GM18868 (cell line): ENCODE data around the gene BCAR1.
"Not testable (repeated sequence)": the region's sequence is repeated elsewhere in the genome, so short reads cannot be mapped to it uniquely, and the experiment has no call there.

Source experiments
- ATAC-seq: cut with Tn5 transposase; IDR thresholded peaks from one replicate; pipeline ENCODE4 v1.9.1; 2021; ENCODE audit warnings: mild to moderate bottlenecking, moderate library complexity; ENCODE audit not compliant: unreplicated experiment

The BCAR1 gene

DNA sequence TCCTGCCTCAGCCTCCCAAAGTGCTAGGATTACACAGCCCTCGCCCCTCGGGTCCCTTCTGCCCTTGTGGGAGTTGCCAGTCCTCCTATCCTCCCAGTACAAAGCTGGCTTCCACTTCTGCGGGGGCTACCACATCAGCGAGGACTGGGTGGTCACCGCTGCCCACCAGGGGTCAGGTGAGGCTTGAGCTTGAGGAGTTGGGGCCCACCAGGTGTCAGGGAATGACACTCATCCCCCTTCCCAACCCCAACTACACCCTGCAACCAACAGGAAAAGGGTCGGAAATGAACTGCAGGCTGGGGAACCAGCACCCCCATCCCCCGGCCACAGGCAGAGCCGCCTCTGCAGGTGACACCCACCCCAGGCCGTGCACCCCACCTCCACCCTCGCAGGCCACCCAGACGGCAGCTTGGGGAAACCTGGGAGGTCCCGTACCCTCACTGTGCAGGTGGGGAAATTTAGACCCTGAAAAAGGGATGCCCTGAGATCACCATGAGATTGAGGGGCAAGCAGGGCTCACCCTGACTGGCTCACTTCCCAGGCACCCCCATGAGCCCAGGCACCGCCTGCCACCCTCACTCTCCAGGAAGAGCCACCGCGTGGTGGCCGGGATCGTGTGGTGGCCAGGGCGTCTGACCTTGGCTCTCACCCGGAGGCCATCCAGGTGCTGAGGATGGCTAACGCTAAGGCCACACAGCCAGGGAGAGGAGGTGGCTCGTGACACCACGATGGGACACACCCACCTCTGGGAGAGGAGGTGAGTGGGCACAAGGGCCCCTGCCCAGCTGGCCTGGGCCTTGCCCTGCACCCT is 24.7 kb downstream of the BCAR1 start:
- ATAC-seq: no peak

DNA sequence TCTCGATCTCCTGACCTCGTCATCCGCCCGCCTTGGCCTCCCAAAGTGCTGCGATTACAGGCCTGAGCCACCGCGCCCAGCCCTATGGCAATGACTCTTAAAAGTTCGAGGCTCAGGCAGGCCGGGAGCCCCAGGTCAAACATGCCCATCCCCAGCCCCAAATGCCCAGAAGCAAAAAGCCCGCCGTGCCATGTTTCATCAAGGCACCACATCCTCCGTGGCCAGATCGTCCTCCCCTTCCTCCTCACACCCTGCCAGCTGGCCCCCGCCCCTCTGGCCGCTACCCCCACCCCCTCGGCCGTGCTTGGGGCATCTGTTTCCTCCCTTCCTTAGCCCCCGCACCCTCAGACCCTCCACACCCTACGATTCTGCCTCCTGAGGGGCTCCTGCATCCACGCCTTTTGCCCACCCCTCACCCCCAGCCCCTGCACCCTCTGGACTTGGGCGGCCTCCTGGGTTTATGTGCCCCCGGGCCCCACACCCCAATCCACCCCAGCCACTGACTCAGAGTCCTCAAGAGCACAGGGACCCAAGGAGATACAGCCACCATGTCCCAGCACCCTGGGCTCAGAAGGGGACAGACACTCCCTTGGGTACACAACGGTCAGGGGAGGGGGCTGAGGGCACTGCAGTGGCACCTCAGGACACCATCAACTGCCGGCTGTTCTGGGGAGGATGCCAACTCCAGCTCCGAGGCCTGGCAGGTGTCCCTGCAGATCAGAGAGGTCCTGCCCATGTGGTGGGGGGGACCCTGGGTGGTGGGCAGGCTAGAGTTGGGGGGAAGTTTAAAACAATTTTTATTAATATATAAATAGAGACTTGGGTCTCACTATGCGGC is 25.5 kb downstream of the BCAR1 start:
- no peak for ATAC-seq

DNA sequence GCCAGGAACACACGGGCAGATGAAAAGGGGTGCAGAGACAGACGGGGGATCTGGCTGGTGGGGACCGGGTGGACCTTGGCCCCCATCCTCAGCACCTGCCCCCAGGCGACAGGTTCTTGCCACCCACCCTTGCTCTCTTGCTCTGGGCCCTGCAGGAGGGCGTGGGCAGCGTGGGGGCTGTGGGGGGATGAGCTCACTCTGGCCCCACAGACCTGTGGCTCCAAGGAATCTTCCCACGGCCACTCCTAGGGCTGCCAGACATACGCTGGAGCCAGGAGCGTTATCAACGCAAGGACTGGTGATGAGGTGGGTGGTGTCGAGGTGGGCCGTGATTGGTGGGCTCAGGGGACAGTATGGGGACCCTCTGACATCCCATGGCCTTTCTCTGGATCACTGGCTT is 26.3 kb downstream of the BCAR1 start:
- ATAC-seq: no peak

DNA sequence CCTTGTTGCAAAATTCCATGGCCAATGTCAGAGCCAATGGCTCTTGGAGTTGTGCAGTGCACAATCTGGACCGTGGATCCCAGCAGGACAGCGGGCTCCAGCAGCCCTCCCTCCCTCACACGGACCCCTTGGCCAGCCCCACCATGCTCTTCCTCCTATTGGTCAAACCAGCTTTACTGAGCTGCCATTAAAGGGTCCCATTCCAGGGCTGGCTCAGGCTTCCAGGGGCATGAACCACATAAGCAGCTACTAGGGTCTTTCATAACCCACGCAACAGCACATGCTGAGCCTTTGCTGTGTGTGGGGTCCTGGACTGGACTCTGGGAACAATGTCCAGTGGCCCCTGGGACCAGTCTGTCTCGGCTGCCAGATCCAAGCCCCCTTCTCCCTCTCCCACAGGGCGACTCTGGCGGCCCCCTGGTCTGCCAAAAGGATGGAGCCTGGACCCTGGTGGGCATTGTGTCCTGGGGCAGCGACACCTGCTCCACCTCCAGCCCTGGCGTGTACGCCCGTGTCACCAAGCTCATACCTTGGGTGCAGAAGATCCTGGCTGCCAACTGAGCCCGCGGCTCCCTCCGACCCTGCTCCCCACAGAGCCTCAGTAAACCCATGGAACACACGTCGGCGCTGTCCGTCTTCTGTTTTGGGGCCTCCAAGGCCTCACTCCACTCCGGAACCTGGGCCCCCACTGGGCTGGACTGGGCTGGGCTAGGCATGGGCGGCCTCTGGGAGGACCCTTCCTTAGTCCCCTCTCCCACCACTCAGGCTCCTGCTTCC is 26.9 kb downstream of the BCAR1 start:
- ATAC-seq: no peak

DNA sequence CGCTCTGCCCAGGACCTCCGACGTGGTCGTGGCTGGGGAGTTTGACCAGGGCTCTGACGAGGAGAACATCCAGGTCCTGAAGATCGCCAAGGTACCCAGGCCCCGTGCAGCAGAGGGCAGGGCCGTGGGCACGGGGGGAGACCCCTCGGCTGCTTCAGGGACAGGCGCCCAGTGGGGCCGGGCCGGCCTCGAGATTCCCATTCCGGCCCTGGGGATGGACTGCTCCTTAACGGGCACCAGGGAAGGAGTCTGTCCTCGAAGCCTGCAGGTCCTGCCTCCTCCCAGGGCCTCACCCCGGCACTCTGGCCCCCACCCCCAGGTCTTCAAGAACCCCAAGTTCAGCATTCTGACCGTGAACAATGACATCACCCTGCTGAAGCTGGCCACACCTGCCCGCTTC is 28.3 kb downstream of the BCAR1 start:
- ATAC-seq: not testable (repeated sequence)

DNA sequence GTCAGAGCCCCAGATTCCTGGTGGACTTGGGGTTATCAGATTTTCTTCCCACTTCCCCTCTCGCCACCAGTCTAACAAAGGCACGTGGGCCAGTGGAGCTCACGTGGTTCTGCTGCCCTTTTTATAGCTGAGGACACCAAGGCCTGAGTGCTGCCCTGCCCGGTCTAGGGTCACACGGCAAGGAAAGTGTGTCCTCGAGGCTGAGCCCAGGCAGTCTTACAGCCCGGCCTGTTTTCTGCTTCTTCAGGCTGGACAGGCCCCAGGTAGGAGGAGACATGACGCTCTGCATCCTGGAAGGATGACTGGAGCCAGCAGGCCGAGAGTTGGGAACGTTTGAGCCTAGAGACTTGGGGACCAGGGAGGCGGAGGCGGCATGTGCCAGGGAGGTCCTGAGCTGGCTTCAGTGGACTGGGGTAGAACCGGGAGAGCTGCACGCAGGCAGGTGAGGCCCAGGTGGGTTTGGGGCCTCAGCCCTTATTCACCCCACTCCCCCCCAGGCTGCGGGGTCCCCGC is 29.1 kb downstream of the BCAR1 start:
- ATAC-seq: no peak

DNA sequence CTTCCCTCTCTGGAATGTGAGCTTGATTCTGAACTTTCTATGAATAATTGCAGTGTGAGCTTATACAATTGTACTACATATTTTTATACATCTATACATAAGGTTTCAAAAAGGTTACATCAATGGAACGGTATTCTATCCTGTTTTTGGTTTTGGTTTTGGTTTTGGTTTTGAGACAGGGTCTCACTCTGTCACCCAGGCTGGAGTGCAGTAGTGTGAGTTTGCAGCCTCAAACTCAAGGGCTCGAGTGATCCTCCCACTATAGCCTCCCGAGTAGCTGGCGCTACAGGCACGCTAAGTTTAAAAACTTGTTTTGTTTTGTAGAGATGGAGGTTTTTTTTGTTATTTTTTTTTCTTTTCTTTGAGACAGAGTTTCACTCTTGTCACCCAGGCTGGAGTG is 31.6 kb downstream of the BCAR1 start:
- ATAC-seq: peak; percentile 51

DNA sequence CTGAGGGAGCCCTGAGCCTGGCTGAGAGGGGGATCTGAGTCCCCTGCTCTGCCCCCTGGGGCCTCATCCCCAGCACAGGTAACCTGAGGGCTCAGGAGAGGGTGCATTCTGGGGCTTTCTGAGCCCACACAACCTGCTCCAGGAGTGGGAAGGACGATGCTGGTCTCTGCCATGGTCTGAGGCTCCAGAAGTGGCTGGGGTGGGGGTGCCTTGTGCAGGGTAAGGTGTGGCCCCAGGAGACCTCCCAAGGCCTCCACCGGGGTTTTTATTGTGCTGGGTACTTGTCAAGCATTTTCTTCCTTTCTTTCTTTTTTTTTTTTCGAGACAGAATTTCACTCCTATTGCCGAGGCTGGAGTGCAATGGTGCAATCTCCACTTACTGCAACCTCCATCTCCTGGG is 32.3 kb downstream of the BCAR1 start:
- ATAC-seq: no peak

DNA sequence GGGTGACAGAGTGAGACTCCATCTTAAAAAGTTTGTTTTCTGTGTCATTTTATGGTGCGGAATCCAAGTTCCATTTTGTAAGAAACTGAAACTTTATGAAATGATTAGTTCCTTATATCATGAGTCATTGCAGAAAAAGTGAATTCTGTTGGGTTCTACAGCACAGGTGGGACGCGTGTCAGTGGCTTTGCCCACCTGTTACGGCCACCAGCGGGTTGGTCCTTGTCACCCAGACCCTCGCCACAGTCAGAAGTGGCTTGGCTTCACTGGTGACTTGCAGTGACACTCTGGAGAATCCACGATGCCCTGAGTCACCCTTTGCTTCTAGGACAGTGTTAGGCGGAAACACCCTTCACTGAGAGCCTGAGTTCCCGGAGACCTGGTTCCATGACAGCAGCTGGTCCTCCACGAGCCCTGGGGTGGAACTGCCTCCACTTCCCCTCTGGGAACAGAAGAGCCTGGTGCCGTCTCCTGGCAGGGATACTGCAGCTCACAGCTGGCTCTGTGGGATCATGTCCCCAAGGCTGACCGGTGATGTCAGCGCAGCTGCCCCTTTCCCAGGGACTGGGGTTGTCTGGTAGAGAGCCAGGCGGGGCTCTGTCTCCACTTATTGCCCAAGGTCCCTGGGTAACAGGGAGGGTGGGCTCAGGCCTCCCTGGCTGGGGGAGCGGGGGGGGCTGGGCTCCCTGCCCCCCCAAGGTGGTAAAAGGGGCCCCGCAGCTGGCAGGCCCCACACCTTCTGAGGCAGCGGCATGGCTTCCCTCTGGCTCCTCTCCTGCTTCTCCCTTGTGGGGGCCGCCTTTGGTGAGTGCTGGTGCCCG is 33.0 kb downstream of the BCAR1 start, which contains the start of gene CTRB1:
CTRB1 (plus strand) TSS at position 733 of the 821 bp plus-strand sequence; CDS start at position 753, 20 bp downstream.
- ATAC-seq: peak; percentile 75

DNA sequence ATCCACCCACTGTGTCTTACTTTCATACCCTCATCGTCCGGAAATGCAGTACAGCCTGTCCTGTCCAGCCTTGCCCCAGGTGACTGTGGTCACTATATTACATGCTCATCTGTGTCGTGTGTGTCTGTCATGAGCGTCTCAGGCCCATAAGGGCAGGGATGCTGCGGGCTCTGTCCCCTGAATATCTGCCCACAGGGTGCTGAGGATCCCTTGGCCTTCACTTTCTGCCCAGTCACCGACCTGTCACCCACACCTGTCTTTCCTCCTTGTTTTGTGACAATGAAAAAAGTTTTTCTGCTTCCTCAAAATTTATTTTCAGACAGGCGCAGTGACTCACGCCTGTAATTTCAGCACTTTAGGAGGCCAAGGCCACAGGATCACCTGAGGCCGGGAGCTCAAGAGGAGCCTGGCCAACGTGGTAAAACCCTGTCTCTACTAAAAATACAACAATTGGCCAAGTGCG is 34.0 kb downstream of the BCAR1 start:
- no peak for ATAC-seq

DNA sequence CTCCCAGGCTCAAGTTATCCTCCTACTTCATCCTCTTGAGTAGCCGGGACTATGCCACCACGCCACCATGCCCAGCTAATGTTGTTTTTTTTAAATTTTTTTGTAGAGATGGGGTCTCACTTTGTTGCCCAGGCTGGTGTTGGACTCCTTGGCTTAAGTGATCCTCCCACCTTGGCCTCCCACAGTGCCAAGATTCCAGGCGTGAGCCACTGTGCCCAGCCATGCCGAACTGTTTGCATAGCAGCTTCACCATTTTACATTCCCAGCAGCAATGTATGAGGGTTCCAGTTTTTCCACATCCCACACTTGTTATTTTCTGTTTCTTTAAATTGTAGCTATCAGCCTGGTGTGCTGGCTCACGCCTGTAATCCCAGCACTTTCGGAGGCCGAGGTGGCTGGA is 34.8 kb downstream of the BCAR1 start:
- no peak for ATAC-seq

DNA sequence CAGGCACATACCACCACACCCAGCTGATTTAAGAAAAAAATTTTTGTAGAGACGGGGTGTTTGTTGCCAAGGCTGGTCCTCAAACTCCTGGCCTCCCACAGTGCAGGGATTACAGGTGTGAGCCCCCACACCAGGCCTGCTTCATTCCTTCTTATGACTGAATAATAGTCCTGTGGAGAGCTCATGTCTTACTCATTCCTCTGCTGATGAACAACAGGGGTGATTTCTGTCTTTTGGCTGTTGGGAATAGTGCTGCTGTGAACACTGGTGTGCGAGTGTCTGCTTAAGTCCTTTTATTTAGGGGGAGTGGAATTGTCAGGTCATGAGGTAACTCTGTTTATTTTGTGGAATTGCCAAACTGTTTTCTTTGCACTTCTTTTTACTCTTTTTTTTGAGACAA is 35.3 kb downstream of the BCAR1 start:
- no peak for ATAC-seq

DNA sequence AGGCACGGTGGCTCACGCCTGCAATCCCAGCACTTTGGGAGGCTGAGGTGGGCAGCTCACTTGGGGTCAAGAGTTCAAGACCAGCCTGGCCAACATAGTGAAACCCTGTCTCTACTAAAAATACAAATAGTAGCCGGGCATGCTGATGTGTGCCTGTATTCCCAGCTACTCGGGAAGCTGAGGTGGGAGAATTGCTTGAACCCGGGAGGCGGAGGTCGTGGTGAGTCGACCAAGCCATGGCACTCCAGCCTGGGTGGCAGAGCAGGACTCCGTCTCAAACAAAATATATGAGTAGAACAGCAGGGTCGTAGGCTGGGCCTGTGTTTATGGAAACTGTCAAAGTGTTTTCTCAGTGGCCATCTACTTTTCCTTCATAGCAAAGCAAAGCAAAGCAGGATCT is 40.1 kb downstream of the BCAR1 start:
- not testable (repeated sequence) for ATAC-seq

DNA sequence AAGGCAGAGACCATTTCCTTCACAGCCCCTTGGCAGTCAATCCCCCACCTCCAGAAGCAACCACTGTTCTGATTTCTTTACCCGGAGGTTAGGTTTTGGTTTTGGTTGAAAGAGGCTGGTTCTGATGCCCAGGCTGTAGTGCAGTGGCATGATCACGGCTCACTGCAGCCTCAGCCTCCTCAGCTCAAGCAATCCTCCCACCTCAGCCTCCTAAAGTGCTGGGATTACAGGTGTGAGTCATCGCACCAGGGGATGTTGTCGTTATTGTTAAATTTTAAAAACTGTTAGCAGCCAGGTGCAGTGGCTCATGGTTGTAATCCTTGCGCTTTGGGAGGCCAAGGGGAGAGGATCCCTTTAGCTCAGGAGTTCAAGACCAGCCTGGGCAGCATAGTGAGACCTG is 41.5 kb downstream of the BCAR1 start:
- ATAC-seq: no peak

DNA sequence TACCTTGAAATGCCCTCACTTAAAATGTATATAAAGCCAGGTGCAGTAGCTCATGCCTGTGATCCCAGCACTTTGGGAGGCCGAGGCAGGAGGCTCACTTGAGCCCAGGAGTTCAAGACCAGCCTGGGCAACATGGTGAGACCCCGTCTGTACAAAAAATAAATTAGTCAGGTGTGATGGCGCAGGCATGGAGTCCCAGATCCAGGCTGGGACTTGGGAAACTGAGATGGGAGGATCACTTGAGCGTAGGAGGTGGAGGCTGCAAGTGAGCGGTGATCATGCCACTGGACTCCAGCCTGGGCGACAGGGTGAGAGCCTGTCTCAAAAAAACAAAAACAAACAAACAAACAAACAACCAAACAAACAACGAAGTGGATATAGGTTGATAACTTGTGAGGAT is 41.9 kb downstream of the BCAR1 start:
- ATAC-seq: not testable (repeated sequence)

DNA sequence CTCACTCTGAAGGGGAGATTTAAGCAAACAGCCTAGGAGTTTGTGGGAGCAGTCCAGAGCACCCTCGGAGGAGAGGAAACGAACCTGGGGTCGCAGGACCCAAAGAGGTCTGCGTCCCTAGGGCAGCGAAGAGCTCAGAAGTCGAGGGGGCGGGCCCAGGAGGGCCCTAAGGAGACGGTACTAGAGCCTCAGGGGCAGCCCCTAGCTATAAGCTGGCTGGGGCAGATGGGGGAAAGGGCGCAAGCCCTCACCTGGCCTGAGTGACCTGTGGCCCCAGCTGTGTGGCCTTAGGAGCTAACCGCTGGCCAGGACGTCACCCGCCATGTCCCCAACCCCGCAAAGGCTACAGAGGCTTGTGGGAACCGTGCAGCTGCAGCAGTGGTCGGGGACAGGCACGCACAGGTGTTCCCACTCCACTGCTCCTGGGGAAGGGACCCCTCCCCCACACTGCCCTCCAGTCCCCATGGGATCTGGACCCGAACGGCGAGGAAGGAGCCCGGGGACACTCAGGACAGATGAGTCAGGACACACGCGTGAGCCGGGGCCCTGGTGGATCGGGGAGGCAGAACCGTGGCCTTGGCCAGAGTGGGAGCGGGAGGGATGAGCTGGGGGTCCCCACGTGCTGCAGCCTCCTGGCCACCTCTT is 42.4 kb downstream of the BCAR1 start:
- ATAC-seq: no peak

DNA sequence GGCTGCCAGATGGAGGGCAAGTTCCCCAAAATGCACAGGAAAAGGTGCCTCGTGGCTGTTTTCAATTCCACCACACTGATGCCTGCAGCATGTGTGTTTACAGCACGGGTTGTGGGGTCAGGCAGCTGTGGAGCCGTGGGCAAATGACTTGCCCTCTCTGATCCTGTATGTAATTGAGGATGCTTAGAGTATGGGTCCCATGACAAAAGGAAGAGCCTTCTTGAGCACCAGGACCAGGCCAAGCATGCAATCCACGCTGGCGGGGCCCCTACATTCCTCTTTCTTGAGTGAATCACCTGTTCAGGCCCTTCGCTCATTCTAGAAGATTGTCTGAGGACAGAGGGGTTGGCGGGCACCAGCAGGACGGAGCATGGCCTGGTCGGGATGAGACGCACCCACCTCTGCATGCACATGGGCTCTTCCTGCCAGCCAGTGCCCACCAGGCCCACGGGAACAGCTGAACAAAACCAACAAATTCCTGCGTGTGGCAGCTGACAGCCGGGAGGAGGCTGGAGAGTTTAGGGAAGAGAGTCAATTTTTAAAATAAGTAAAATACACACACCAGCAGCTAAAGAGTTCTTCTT is 43.1 kb downstream of the BCAR1 start:
- no peak for ATAC-seq

DNA sequence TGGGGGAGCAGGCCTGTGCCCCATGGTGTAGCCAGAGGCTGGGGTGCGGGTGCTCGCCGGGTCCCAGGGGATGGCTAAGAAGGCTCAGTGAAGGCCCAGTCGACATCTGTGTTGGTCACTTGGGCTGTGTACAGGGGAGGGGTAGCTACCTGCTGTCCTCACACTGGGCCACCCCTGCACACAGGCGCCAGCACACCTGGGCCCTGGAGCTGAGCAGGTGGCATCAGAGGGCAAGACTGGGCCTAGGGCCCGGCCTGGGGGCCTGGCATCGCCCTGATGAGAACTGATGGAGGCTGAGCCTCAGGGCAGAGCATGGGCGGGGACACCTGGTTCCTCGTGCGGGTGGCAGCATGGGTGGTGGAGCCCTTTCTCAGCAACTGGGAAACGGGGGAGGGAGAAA is 43.6 kb downstream of the BCAR1 start:
- no peak for ATAC-seq

DNA sequence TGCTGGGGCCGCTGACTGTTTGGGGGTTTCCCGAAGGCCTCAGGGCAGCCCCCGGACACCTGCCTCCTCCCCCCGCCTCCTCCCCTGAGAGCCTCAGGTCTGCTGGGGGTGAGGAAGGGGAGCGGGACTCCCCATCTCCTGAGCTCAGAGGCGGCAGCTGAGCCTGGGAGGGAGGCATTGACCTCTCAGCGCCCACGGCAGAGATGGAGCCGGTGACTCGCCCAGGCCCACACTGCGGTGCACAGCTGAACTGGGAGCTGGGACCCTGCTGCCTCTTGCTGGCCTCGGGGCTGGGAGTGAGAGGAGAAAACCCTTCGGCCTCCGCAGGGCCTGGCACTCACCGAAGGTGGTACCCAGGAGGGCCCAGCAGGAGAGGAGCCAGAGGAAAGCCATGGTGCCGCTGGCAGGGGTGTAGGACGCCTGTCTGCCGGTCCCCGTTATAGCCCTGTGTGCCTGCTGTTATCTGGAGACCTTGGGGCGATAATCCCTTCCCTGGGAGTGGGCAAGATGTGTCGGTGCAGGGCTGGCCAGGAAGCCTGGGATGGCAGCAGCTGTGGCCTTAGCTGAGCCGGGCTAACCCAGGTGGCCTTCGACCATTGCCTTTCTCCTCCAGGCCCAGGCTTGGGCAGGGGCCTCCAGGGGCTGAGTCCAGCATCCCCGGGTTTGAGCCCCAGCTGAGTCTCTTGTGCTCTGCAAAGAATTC is 44.5 kb downstream of the BCAR1 start, which contains the start of gene CTRB2:
CTRB2 (minus strand) TSS at position 413 of the 703 bp plus-strand sequence; CDS start at position 393, 20 bp downstream.
- peak; percentile 78 for ATAC-seq
